ENCODE data around the gene DOHH. TPM values are rescaled to one million over a fixed set of nuclear protein-coding genes. Genes with fewer than 3 reads are reported as not detected.
A peak's percentile ranks its signal among the peaks of the same experiment; 100 is the strongest.
"Not testable (repeated sequence)": the region's sequence is repeated elsewhere in the genome, so short reads cannot be mapped to it uniquely, and the experiment has no call there.

The DOHH gene
- total RNA-seq, 1 experiment from 2014 or later, result 53.9 TPM

DNA sequence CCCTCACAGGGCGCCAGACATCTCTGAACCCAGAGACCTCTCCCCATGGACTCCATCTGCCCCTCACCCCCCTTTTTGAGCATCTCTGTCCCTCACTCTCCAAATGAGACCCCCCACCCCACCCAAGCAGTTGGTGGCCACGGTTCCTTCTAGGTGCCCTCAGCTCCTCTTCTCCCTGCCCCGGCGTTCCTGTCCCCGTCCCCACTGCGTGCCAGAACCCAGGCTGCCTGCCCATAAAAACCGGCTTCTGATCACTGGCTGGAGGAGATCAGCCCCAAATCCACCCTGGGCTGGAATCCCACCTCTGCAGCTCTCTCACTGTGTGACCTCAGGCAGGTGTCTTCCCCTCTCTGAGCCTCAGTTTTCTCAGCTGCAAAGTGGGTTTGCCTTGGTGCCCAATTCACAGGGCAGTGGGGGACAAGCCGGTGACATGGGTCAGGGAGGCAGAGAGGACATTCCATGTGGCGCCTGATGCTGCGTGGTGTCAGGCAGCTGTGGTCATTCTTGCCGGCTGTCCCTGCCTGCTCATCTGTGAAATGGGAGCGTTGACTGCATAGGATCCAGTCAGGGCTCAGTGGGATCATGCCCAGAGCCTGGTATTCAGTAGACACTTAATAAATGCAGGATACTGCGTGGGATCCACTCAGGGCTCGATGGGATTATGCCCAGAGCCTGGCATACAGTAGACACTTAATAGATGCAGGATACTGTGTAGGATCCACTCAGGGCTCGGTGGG, 45.6 kb downstream of the DOHH start:
- DNase-seq (ENCODE audit: low spot score), result no peak
- in situ Hi-C loops (cut with HindIII; ENCODE audit: low sequenced_read_pairs), result no loop called here

DNA sequence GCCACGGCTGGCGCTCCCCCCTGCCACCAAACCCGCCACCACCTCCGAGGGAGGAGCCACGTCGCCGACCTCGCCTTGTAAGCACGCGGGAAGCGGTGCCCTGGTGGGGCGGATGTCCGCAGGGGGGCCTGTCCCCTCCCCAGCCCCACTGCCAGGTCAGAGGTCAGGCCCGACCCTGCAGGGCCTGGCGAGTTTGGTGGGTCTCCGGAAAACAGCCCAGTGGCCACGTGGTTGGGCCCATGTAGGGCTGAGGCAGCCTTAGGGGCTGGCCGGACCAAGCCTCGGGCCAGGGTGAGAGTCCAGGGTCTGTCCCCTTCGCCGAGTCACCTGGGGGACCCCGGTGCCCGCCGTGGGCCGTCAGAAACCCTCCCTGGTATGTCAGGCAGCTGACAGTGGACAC, 46.6 kb downstream of the DOHH start:
- in situ Hi-C loops (cut with HindIII; ENCODE audit: low sequenced_read_pairs), result no loop called here

DNA sequence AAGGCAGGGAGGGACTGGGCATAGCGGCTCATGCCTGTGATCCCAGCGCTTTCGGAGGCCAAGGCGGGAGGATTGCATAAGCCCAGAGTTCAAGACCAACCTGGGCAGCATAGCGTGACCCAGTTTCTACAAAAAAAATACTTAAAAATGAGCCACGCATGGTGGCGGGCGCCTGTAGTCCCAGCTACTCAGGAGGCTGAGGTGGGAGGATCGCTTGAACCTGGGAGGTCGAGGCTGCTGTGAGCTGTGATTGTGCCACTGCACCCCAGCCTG, 47.6 kb downstream of the DOHH start:
- DNase-seq (ENCODE audit: low spot score); in situ Hi-C loops (cut with HindIII; ENCODE audit: low sequenced_read_pairs): not testable (repeated sequence)

More for the DNA sequence above, 46.6 kb downstream of the DOHH start:
- DNase-seq (ENCODE audit: low spot score), result no peak

DNA sequence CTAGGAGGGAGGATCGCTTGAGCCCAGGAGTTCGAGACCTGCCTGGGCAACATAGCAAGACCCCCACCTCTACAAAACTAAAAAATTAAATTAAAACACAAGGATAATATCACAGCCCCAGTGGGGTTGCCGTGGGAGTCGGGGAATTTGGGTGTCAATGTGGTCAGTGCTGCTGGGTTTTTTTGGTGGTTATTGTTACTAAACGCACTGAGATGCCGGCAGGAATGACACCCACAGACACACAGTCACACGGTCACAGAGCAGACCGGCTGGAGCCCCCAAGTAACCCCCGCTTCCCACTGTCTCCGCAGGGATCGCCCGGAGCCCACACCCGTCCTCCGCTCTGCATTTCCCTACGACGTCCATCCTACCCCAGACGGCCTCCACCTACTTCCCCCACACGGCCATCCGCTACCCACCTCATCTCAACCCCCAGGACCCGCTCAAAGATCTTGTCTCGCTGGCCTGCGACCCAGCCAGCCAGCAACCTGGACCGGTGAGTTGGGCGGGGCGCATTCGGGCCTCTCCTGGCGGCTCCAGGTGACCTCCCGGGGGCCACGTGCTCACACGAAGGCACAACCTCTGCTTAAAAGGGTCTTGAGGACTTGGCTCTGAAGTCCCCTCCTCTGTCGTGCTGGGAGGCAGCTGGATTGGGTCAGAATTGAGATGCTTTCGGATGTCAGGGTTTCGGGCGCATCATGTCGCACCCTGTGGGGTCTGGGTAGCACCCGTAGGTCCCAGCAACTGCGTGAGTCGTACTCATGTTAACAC, 48.1 kb downstream of the DOHH start:
- in situ Hi-C loops (cut with HindIII; ENCODE audit: low sequenced_read_pairs), result no loop called here
- no peak for DNase-seq (ENCODE audit: low spot score)

DNA sequence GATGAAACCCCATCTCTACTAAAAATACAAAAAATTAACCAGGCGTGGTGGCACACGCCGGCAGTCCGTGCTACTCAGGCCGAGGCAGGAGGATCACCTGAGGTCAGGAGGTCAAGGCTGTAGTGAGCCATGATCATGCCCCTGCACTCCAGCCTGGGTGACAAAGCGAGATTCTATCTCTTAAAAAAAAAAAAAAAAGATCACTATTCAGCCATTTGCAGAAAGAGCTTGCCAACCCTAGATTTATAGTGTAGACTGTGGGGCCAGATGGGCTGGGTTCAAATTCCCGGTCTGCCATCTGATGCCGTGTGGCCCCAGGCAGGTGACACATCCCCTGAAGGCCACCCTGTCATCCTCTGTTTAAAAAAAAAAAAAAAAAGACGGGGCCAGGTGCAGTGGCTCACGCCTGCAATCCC, 49.0 kb downstream of the DOHH start:
- DNase-seq (ENCODE audit: low spot score), result no peak
- in situ Hi-C loops (cut with HindIII; ENCODE audit: low sequenced_read_pairs), result no loop called here

DNA sequence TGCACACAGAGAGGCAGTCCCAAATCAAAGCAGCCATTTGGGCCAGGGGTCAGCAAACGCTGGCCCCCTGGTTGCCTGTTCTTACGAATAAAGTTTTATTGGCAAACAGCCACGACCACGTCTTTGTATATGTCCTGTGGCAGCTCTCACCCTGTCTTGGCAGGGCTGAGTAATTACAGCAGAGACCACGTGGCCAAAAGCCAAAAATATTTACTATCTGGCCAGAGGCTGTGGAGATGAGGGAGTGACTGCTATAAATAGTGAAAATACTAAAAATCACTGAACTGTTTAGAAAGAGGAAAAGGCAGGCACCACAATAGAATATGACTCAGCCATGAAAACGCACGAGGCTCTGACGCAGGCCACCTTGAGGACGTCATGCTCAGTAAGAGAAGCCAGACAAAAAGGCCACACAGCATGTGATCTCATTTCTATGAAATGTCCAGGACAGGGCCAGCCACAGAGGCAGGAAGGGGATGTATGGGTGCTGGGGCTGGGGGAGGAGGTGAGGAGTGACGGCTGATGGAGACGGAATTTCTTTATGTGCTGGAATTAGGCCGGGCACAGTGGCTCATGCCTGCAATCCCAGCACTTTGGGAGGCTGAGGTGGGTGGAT, 49.6 kb downstream of the DOHH start:
- DNase-seq (ENCODE audit: low spot score), result peak; percentile 52
- in situ Hi-C loops (cut with HindIII; ENCODE audit: low sequenced_read_pairs), result no loop called here

DNA sequence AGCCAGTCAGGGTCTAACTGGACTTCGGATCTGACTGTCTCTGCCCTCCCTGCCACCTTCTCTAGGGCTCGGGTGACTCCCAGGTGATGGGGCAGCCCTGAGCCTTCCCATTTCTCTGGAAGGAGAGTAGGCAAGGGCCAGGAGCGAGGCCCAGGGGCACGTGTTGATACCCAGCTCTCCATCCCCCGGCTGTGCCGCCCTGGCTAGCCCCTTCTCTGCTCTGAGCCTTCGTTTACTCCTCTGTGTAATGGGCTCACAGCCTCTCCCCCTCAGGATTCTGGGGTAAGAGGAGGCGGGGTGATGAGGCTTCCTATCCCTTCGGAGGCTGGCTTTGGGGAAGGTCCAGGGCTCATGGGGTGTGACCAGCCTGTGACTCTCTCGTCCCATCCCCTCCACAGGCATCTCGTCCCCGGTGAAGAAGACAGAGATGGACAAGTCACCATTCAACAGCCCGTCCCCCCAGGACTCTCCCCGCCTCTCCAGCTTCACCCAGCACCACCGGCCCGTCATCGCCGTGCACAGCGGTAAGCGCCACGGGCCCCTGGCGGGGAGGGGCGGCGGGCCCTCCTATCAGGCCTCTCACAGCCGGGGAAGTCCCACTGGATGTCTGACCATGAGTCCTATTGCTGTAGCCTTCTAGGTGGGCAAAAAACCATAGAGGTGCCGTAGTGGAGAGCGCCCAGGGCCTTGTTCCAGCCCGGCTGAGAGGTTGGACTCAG, 51.7 kb downstream of the DOHH start:
- in situ Hi-C loops (cut with HindIII; ENCODE audit: low sequenced_read_pairs), result no loop called here
- no peak for DNase-seq (ENCODE audit: low spot score)

DNA sequence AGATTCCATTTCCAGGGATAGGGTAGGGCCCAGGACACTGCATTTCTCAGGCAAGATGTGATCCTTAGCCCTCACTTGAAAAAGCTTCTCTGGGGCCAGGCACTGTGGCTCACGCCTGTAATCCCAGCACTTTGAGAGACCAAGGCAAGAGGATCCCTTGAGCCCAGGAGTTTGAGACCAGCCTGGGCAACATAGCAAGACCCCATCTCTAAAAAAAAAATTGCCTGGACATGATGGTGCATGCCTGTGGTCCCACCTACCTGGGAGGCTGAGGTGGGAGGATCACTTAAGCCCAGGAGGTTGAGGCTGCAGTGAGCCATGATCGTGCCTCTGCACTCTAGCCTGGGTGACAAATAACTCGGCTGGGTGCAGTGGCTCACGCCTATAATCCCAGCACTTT, 53.8 kb downstream of the DOHH start:
- in situ Hi-C loops (cut with HindIII; ENCODE audit: low sequenced_read_pairs); DNase-seq (ENCODE audit: low spot score): not testable (repeated sequence)

DNA sequence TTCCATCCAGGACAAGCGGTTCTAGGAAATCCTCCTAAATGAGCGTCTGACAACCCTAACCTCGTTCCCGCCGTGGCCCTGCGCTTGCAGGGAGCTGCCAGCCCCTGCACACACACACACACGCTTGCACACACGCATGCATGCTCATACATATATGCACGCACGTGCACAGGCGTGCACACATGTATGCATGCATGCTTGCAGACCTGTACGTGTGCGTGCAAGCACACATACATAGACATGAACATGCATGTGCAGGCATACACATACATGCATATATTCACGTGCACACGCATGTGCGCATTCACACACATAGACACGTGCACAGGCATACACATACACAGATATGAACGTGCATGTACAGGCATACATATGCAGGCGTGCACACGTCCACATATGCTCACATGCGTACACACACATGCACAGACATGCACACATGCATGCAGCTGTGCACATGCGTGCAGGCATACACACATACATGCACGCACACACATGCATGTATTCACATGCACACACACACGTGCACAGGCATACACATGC, 55.7 kb downstream of the DOHH start:
- DNase-seq (ENCODE audit: low spot score), result no peak
- in situ Hi-C loops (cut with HindIII; ENCODE audit: low sequenced_read_pairs), result no loop called here

DNA sequence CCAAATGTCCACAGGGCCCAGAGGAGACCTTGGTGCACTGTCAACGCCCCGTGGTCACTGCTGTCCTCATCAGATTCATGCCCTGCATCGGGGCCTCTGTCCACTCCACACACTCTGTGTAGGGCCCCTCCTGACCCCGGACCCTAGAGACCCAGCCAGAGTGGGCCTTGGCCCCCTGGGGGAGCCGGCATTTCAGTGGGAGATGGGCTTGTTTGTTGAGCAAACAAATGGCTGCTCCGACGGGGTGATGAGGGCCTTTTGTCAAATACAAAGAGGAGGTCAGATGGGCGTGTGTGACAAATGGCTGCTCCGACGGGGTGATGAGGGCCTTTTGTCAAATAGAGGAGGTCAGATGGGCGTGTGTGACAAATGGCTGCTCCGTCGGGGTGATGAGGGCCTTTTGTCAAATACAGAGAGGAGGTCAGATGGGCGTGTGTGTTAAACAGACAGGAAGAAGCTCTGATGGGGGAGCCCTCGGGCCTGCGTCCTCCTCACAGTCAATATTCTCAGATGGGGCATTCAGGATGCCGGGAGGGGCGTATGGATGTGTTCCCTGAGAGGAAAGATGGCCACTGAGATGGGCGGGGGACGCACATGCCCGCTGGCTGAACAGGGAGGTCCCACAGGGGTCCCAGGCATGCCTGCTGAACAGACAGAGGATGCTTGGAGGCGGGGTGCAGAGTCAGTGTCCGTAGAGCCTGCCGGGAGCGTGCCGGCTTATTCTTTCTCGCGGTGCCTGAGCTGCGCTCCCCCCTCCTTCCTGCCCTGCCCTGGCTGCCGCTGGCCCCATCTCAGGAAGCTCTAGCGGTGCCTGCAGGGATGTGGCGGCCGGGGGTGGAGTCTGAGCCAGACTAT, 56.4 kb downstream of the DOHH start:
- peak; percentile 93 for DNase-seq (ENCODE audit: low spot score)
- in situ Hi-C loops (cut with HindIII; ENCODE audit: low sequenced_read_pairs), result no loop called here

DNA sequence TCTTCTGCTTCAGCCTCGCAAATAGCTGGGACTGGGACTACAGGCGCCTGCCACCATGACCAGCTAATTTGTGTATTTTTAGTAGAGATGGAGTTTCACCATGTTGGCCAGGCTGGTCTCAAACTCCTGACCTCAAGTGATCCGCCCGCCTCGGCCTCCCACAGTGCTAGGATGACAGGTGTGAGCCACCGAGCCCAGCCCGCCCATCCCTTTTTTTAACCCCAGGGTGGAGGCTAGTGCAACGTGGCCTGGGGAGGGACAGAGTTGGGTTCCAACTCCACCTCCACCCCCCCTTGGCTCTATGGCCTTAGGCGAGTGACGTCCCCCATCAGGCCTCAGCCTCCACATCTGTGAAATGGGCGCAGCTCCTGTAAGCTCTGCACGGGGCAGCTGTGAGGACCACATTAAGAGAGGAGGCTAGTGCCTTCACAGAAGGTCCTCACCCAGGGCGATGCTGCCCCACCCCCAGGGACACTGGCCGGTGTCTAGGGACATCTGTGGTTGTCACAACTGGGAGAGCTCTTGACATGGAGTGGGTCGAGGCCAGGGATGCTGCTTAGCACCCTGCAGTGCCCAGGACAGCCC, 57.9 kb downstream of the DOHH start:
- DNase-seq (ENCODE audit: low spot score), result no peak
- in situ Hi-C loops (cut with HindIII; ENCODE audit: low sequenced_read_pairs), result no loop called here

DNA sequence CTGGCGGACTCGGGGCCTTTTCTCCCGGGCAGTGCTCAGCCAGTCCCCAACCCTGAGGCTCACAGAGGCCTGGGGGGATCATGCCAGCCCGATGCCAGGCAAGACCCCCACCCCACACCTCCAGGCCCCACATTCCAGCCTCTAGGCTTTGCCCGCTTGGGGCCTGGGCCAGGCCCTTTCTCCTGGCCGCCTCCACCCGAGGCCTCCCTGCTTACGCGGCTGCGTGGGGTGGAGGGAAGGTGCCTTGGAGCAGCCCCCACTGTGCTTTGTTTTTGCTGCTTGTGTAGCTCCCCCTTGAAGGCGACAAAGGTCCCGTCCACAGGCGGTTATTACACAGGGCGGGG, 58.5 kb downstream of the DOHH start:
- in situ Hi-C loops (cut with HindIII; ENCODE audit: low sequenced_read_pairs), result no loop called here
- DNase-seq (ENCODE audit: low spot score), result no peak

DNA sequence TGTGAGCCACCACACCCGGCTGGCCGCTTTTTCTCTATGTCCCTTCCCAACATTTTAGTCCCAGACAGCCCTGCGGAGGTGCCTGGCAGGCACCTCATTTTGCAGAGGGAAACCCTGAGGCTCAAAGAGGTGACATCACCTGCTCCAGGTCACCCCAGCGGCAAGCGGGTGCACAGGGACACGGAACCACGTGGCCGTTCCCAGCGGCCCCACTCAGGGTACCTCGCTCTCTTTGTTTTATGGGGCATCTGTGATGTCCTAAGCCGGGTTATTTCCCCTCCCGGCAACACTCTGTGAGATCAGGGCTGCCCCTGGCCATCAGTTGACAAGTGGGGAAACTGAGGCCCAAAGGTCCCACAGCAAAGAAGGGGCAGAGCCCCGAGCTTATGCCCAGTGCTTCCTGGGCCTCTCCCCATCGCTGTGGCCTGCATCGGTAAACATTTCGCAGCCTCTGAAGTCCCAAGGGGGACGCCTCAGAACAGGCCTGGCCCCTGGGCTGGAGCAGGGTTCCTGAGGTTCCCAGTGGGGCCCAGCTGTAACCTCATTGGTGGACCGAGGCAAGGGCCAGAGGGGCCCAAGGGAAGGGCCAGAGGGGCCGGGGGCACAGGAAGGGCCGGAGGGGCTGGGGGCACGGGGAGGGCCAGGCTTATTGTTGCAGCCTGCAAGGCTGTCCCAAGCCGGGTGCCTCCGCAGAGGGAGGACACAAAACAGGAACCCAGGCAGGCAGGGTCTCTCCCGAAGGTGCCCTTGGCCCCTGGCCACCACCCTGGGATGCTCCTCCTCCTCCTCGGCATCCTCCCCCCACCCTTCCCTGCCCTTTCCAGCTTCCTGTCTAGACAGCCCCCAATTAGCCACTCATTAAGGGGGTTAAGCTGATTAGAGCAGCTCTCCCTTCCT, 59.1 kb downstream of the DOHH start:
- DNase-seq (ENCODE audit: low spot score), result no peak
- in situ Hi-C loops (cut with HindIII; ENCODE audit: low sequenced_read_pairs), result no loop called here

Other genes with a start within 250 kb of the DOHH start
- 3.2 and 8.9 TPM in 2 replicates for gene NFIC, start 134.1 kb downstream of the DOHH start, total RNA-seq (2014; rRNA removed; shearing (Covaris generic))
- 0.24 TPM in 1 of 2 replicates, not detected in the other for gene SMIM24, start 20.1 kb downstream of the DOHH start, total RNA-seq (2014; rRNA removed; shearing (Covaris generic))
- gene SMIM44, start 17.2 kb downstream of the DOHH start, total RNA-seq (2014; rRNA removed; shearing (Covaris generic)), result not detected in 2 replicates
- gene FZR1, start 5.6 kb upstream of the DOHH start, total RNA-seq (2014; rRNA removed; shearing (Covaris generic)), result 76.0 and 81.3 TPM in 2 replicates
- not detected in 2 replicates for gene TEKTIP1, start 38.5 kb upstream of the DOHH start, total RNA-seq (2014; rRNA removed; shearing (Covaris generic))
- gene MFSD12, start 56.9 kb upstream of the DOHH start, total RNA-seq (2014; rRNA removed; shearing (Covaris generic)), result 128 and 151 TPM in 2 replicates
- gene HMG20B, start 72.3 kb upstream of the DOHH start, total RNA-seq (2014; rRNA removed; shearing (Covaris generic)), result 131 and 174 TPM in 2 replicates
- not detected in 2 replicates for gene GIPC3, start 84.8 kb upstream of the DOHH start, total RNA-seq (2014; rRNA removed; shearing (Covaris generic))
- gene TBXA2R, start 106.2 kb upstream of the DOHH start, total RNA-seq (2014; rRNA removed; shearing (Covaris generic)), result 7.7 and 9.7 TPM in 2 replicates
- gene CACTIN, start 126.1 kb upstream of the DOHH start, total RNA-seq (2014; rRNA removed; shearing (Covaris generic)), result 43.3 and 47.8 TPM in 2 replicates
- gene PIP5K1C, start 199.8 kb upstream of the DOHH start, total RNA-seq (2014; rRNA removed; shearing (Covaris generic)), result 5.3 and 13.0 TPM in 2 replicates
- gene TJP3, start 207.7 kb upstream of the DOHH start, total RNA-seq (2014; rRNA removed; shearing (Covaris generic)), result 12.4 and 15.1 TPM in 2 replicates